K562 (cell line): ENCODE measurements around the gene FKBP2. TPM values are rescaled to one million over a fixed set of nuclear protein-coding genes. Genes with fewer than 3 reads are reported as not detected.

Source experiments
- CBX8 ChIP-seq: fragments of 200-600 bp; sonication (generic); IDR thresholded peaks from 2 replicates; pipeline ENCODE4 v1.6.1; 2012; ENCODE audit warnings: borderline replicate concordance, mixed run types, low read depth, mild to moderate bottlenecking, moderate library complexity, mixed read lengths, low read length, control low read depth, inconsistent platforms; ENCODE audit not compliant: poor library complexity, severe bottlenecking; ENCODE audit errors: extremely low read depth
- SIRT6 ChIP-seq: IDR thresholded peaks from one replicate; pipeline ENCODE4 v1.6.1; 2012; ENCODE audit warnings: low read depth, mild to moderate bottlenecking, control low read depth, inconsistent platforms, low read length, moderate library complexity
- STAT5A ChIP-seq: IDR thresholded peaks from 2 replicates; pipeline ENCODE4 v1.6.1; 2012; ENCODE audit warnings: low read length, inconsistent platforms, borderline replicate concordance
- TAF9B ChIP-seq: fragments of 450-650 bp; IDR thresholded peaks from 2 replicates; pipeline ENCODE4 v1.6.1; 2018; ENCODE audit warnings: mild to moderate bottlenecking; ENCODE audit not compliant: partially characterized antibody
- ZBTB40 ChIP-seq, 2 experiments: fragments of 450-650 bp in 1 of 2; sonication (generic) in 1 of 2; formaldehyde crosslinking in 1 of 2; IDR thresholded peaks; 2 replicates each; pipeline versions ENCODE4 v1.7.1 to v1.9.0; 2016 to 2022; ENCODE audit warnings: inconsistent platforms in 1 of 2, mild to moderate bottlenecking in 1 of 2, missing genetic modification reagents in 1 of 2
- ZMIZ1 ChIP-seq, 2 experiments: fragments of 150-350 bp in 1 of 2; IDR thresholded peaks; 2 replicates each; pipeline ENCODE4 v1.6.1; 2012 to 2016; ENCODE audit warnings: low read depth in 2 of 2, low read length in 2 of 2, mild to moderate bottlenecking in 1 of 2, moderate library complexity in 1 of 2
- ZNF121 ChIP-seq: sonication (generic); formaldehyde crosslinking; conservative IDR thresholded peaks from 2 replicates; pipeline ENCODE4 v1.8.0; 2022; ENCODE audit warnings: missing genetic modification reagents
- ZNF347 ChIP-seq: fragments of 450-650 bp; formaldehyde crosslinking; IDR thresholded peaks from 2 replicates; pipeline ENCODE4 v1.4.0; 2020; ENCODE audit warnings: low read depth, mild to moderate bottlenecking, moderate library complexity
- polyA plus RNA-seq, 8 experiments: library from polyadenylated mRNA; depleted of rRNA in 4 of 8; stranded (reverse) in 5 of 8; unstranded in 3 of 8; fragments of >200 nt; fragmentation: Nextera tagmentation in 2 of 8; fragmentation: Illumina TruSeq in 1 of 8; extraction: Ambion mirVana in 2 of 8; extraction: Trizol in 1 of 8; gene quantifications; 2 replicates each; pipeline versions ENCODE4 v1.2.1 to v1.2.3, GENCODE V29; 2011 to 2014; ENCODE audit warnings: inconsistent platforms in 1 of 8, missing spikeins in 1 of 8
- total RNA-seq, 7 experiments: library from RNA; depleted of rRNA in 6 of 7; stranded (reverse); fragments of >200 nt in 6 of 7; fragmentation: Illumina TruSeq in 2 of 7; extraction: Trizol in 2 of 7; gene quantifications; 2 replicates each; pipeline versions ENCODE4 v1.2.1 to v1.2.3, GENCODE V29; 2011 to 2021; ENCODE audit warnings: low replicate concordance in 1 of 7

FKBP2 gene
- total and polyA plus RNA-seq, 9 of the 15 experiments (the other 6 are each of a cell fraction or from before 2014, with no cell fraction given), result 3.5 to 151 (median 58.1) TPM

- TF ChIP-seq ZBTB40 (IDR thresholded peaks at IDR 0.05) (no peak; the same call in 1 of the 2 replicates), ZBTB40 (CRISPR knock-in tag; IDR thresholded peaks at IDR 0.05) (no peak), ZMIZ1 (IDR thresholded peaks at IDR 0.05; ENCODE audit: low read depth in 2 of 2, low read length in 2 of 2) (no peak), ZNF121 (no peak), STAT5A (no peak), ZNF347 (CRISPR knock-in tag) (no peak), SIRT6 (no peak), TAF9B (peak; percentile 39), CBX8 (no peak)
Measured at GRCh38 chr11:64206457-64207255, 34.2 kb upstream of the FKBP2 start, which contains the start of gene FERMT3 (continued).
